Esophagus squamous epithelium (tissue), 4 donors: ENCODE measurements around the gene GALNT2.

Source experiments
- POLR2A ChIP-seq, 4 donors: fragments of 450-650 bp; IDR thresholded peaks; one replicate each; pipeline ENCODE4 v1.6.1; 2017; ENCODE audit warnings: antibody characterized with exemption in 4 of 4, mild to moderate bottlenecking in 4 of 4, moderate library complexity in 3 of 4
- TF ChIP-seq, protein P1 (sequence below), 6 experiments: fragments of 450-650 bp in 4 of 6; fragments of 200-600 bp in 2 of 6; sonication (generic) in 2 of 6; IDR thresholded peaks; one replicate each; pipeline ENCODE4 v1.5.1; 2016 to 2019; ENCODE audit warnings: antibody characterized with exemption in 6 of 6, mild to moderate bottlenecking in 4 of 6, moderate library complexity in 4 of 6

DNA sequence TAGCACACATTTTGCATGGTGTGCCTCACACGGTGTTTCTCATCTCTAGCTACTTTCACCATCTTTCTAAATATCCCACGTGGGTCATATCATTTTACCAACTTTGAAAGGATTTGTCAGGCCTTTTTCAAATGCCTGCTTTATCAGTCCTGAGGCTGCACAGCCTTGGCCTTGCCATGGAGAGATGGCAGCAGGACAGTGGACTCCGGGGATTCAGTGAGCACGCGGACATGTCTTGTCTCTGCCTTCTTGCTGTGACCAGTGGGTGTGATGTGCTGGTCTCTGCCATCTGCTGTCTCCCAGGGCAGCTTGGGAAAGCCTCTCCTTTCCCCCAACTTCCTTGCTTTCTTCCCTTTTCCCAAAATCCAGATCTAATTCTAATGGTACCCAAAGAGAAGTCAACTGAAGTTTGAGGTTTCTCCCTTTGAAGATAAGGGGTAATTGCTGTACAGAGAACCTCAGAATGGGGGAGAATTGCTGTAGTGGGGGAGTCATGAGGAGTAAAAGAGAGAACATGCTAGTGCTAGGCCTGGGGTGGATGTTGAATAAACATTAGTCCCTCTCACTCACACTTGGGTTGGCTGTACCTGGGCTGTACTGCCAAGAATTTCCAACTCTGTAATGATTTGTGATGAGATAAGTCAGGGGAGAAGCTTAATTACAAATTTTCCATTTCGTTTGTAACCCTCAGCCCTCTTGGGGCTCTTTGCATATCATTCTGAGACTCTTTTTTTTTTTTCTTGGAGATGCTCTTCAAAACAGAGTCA, 99.5 kb downstream of the GALNT2 start:
- TF ChIP-seq POLR2A (IDR thresholded peaks at IDR 0.05) = no peak
- TF ChIP-seq, protein P1, sequence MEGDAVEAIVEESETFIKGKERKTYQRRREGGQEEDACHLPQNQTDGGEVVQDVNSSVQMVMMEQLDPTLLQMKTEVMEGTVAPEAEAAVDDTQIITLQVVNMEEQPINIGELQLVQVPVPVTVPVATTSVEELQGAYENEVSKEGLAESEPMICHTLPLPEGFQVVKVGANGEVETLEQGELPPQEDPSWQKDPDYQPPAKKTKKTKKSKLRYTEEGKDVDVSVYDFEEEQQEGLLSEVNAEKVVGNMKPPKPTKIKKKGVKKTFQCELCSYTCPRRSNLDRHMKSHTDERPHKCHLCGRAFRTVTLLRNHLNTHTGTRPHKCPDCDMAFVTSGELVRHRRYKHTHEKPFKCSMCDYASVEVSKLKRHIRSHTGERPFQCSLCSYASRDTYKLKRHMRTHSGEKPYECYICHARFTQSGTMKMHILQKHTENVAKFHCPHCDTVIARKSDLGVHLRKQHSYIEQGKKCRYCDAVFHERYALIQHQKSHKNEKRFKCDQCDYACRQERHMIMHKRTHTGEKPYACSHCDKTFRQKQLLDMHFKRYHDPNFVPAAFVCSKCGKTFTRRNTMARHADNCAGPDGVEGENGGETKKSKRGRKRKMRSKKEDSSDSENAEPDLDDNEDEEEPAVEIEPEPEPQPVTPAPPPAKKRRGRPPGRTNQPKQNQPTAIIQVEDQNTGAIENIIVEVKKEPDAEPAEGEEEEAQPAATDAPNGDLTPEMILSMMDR (IDR thresholded peaks at IDR 0.05) = no peak
